ENCODE data around the gene MYOG.

MYOG gene

GRCh38 chr1:203126866-203127665, 41.3 kb upstream of the MYOG start:
- H3K27ac ChIP-seq: no peak overlapping the region
- H3K36me3 ChIP-seq (ENCODE audit: insufficient read depth): no peaks in the 10 kb centered on the region
- H3K4me2 ChIP-seq: no peak overlapping the region
- no peaks in the 10 kb centered on the region for H3K4me1 ChIP-seq (ENCODE audit: low read depth, poor library complexity, severe bottlenecking)
- no peak; the same call in 1 of the 2 replicates for TF ChIP-seq CTCF (conservative IDR thresholded peaks at IDR 0.05; ENCODE audit: low read depth, low read length)
- H2AFZ ChIP-seq (ENCODE audit: low read depth): no peak overlapping the region
- H4K20me1 ChIP-seq (ENCODE audit: insufficient read depth): no peaks in the 10 kb centered on the region
- H3K4me3 ChIP-seq (IDR thresholded peaks at IDR 0.05; ENCODE audit: insufficient read depth, low read depth, low read length): peak overlapping the region; percentile 53
- no peaks in the 10 kb centered on the region for H3K79me2 ChIP-seq (ENCODE audit: insufficient read depth, low read depth)
- no peak overlapping the region for H3K9ac ChIP-seq
- peaks cover 55% of the 10 kb centered on the region for H3K27me3 ChIP-seq (ENCODE audit: insufficient read depth, low read depth)

- Histone ChIP-seq H3K9ac (no peak overlapping the region), H3K36me3 (ENCODE audit: insufficient read depth) (no peaks in the 10 kb centered on the region), H3K4me2 (no peak overlapping the region), H3K4me3 (IDR thresholded peaks at IDR 0.05; ENCODE audit: insufficient read depth, low read depth, low read length) (no peak overlapping the region), H3K79me2 (ENCODE audit: insufficient read depth, low read depth) (no peaks in the 10 kb centered on the region), H4K20me1 (ENCODE audit: insufficient read depth) (no peaks in the 10 kb centered on the region), H3K27me3 (ENCODE audit: insufficient read depth, low read depth) (peaks cover 60% of the 10 kb centered on the region), H3K27ac (no peak overlapping the region), H2AFZ (ENCODE audit: low read depth) (no peak overlapping the region), H3K4me1 (ENCODE audit: low read depth, poor library complexity, severe bottlenecking) (no peaks in the 10 kb centered on the region)
- peak; percentile 27 for TF ChIP-seq CTCF (conservative IDR thresholded peaks at IDR 0.05; ENCODE audit: low read depth, low read length)
Measured at GRCh38 chr1:203126151-203126865, 40.5 kb upstream of the MYOG start.

- Histone ChIP-seq H3K4me1 (ENCODE audit: low read depth, poor library complexity, severe bottlenecking) (no peaks in the 10 kb centered on the region), H3K79me2 (ENCODE audit: insufficient read depth, low read depth) (no peaks in the 10 kb centered on the region), H3K36me3 (ENCODE audit: insufficient read depth) (no peaks in the 10 kb centered on the region), H3K4me2 (no peak overlapping the region), H3K9ac (no peak overlapping the region), H3K27ac (no peak overlapping the region), H3K4me3 (IDR thresholded peaks at IDR 0.05; ENCODE audit: insufficient read depth, low read depth, low read length) (no peak overlapping the region), H2AFZ (ENCODE audit: low read depth) (no peak overlapping the region), H4K20me1 (ENCODE audit: insufficient read depth) (no peaks in the 10 kb centered on the region), H3K27me3 (ENCODE audit: insufficient read depth, low read depth) (peaks cover 60% of the 10 kb centered on the region)
- no peak for TF ChIP-seq CTCF (conservative IDR thresholded peaks at IDR 0.05; ENCODE audit: low read depth, low read length)
Measured at GRCh38 chr1:203124546-203125317, 38.9 kb upstream of the MYOG start.

GRCh38 chr1:203124011-203124410, 38.2 kb upstream of the MYOG start:
- TF ChIP-seq CTCF (conservative IDR thresholded peaks at IDR 0.05; ENCODE audit: low read depth, low read length): no peak
- Histone ChIP-seq H3K4me1 (ENCODE audit: low read depth, poor library complexity, severe bottlenecking) (no peaks in the 10 kb centered on the region), H4K20me1 (ENCODE audit: insufficient read depth) (no peaks in the 10 kb centered on the region), H3K4me2 (no peak overlapping the region), H2AFZ (ENCODE audit: low read depth) (no peak overlapping the region), H3K27ac (no peak overlapping the region), H3K27me3 (ENCODE audit: insufficient read depth, low read depth) (peaks cover 57% of the 10 kb centered on the region), H3K36me3 (ENCODE audit: insufficient read depth) (no peaks in the 10 kb centered on the region), H3K9ac (no peak overlapping the region), H3K79me2 (ENCODE audit: insufficient read depth, low read depth) (no peaks in the 10 kb centered on the region), H3K4me3 (IDR thresholded peaks at IDR 0.05; ENCODE audit: insufficient read depth, low read depth, low read length) (no peak overlapping the region)
